Caco-2 (cell line): ENCODE measurements around the gene SLC6A8. TPM values are rescaled to one million over a fixed set of nuclear protein-coding genes. Genes with fewer than 3 reads are reported as not detected.
"Not testable (repeated sequence)": the region's sequence is repeated elsewhere in the genome, so short reads cannot be mapped to it uniquely, and the experiment has no call there.

Source experiments
- BruUV-seq: library from RNA; stranded (reverse); fragments of 400-500 nt; replicated peaks from 2 replicates; lab custom pipeline; 2021; lab: Mats Ljungman, UMichigan
- CTCF ChIA-PET: fragments of 300-600 bp; sonication (Branson Sonifier 250); formaldehyde crosslinking; loops from one replicate; lab custom pipeline; 2022; ENCODE audit warnings: antibody characterized with exemption; lab: Charles Lee
- POLR2A ChIA-PET: fragments of 300-600 bp; sonication (Branson Sonifier 250); formaldehyde crosslinking; loops from one replicate; lab custom pipeline; 2022; ENCODE audit warnings: antibody characterized with exemption; lab: Charles Lee
- DNase-seq, 2 experiments: peaks; one replicate each; pipeline versions ENCODE4 v3.0.0 to v3.0.0-alpha.2; 2020 to 2022
- H3K27me3 ChIP-seq: replicated peaks from 2 replicates; pipeline ENCODE4 v1.6.0; 2011; ENCODE audit warnings: low read length; ENCODE audit not compliant: control insufficient read depth, insufficient read depth
- H3K36me3 ChIP-seq: 2 replicates; pipeline ENCODE4 v1.5.1; 2011; ENCODE audit warnings: low read length; ENCODE audit not compliant: control insufficient read depth, insufficient read depth
- H3K4me1 ChIP-seq: fragments of 250-450 bp; sonication (Bioruptor Pico); 2 replicates; pipeline ENCODE4 v1.5.1; 2020; ENCODE audit warnings: mild to moderate bottlenecking
- H3K4me3 ChIP-seq: 2 replicates; pipeline ENCODE4 v1.5.1; 2011; ENCODE audit warnings: low read depth, mild to moderate bottlenecking, control low read depth, low read length
- H3K9me3 ChIP-seq: fragments of 250-450 bp; sonication (Bioruptor Pico); 2 replicates; pipeline ENCODE4 v1.5.1; 2020; ENCODE audit warnings: mild to moderate bottlenecking, moderate library complexity
- H3K27ac Mint-ChIP-seq: one replicate; pipeline ENCODE4 v1.8.0; 2022; ENCODE audit warnings: mixed read lengths; ENCODE audit not compliant: unreplicated experiment
- H3K27me3 Mint-ChIP-seq: one replicate; pipeline ENCODE4 v1.8.0; 2022; ENCODE audit warnings: mixed read lengths; ENCODE audit not compliant: insufficient read depth, unreplicated experiment
- H3K36me3 Mint-ChIP-seq: one replicate; pipeline ENCODE4 v1.8.0; 2022; ENCODE audit warnings: mild to moderate bottlenecking, mixed read lengths; ENCODE audit not compliant: insufficient read depth, unreplicated experiment
- H3K4me1 Mint-ChIP-seq: one replicate; pipeline ENCODE4 v1.8.0; 2022; ENCODE audit warnings: low read depth, mixed read lengths; ENCODE audit not compliant: unreplicated experiment
- H3K4me3 Mint-ChIP-seq: one replicate; pipeline ENCODE4 v1.8.0; 2022; ENCODE audit warnings: mild to moderate bottlenecking, moderate library complexity, mixed read lengths; ENCODE audit not compliant: unreplicated experiment
- H3K9me3 Mint-ChIP-seq: one replicate; pipeline ENCODE4 v1.8.0; 2022; ENCODE audit warnings: mixed read lengths; ENCODE audit not compliant: unreplicated experiment
- intact Hi-C: fragments of 100-400 bp; cut with micrococcal nuclease; formaldehyde crosslinking; loops from one replicate; pipeline ENCODE4 v1.10.0; 2022; ENCODE audit not compliant: unreplicated experiment
- total RNA-seq: library from RNA; stranded (reverse); gene quantifications from 2 replicates; pipeline ENCODE4 v1.2.3, GENCODE V29; 2022
- TF ChIP-seq, protein P1 (sequence below), 2 experiments: fragments of 200-600 bp in 1 of 2; IDR thresholded peaks; 1 replicate in 1 of 2; 2 replicates in 1 of 2; pipeline versions ENCODE4 v1.5.1 to v1.8.0; 2011 to 2022; ENCODE audit warnings: antibody characterized with exemption in 1 of 2, control low read depth in 1 of 2, inconsistent platforms in 1 of 2, low read depth in 1 of 2, low read length in 1 of 2, mild to moderate bottlenecking in 1 of 2, moderate library complexity in 1 of 2; ENCODE audit not compliant: insufficient read depth in 1 of 2, severe bottlenecking in 1 of 2, unreplicated experiment in 1 of 2

Gene SLC6A8
- total RNA-seq, 1 experiment from 2014 or later: 8.8 TPM

DNA sequence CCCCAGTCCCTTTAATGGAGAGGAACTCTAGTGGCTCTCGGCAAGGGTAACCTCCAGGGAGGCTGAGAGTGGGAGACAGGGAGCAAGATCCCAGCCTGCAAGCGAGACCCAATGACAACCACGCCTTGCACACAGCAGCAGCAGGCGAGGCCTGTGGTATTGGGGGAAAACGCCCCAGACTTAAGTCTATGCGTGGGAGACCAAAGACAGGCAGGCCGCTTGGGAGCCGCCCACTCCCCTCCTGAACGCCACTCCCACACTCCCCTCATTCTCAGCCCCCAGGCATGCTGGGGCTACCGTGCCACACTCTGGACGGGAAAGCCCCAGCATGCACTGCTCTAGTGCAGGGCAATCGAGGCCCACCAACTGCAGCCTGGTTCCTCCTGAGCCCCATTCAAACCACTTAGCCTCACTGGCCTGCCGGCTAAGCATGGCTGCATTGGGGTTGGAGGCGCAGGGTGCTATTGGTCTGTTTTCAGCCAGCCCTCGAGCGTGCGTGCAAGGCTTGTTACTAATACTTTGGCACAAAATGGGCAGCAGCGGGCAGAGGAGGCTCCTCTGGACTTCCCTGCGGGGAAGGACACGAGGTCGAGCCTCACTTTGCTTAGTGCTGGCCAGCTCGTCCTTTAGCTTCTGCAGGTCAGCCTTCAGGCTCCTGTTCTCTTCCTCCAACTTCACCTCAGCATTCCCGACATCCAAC lies 14.8 kb downstream of the SLC6A8 start:
- no peak overlapping the region for H3K4me3 Mint-ChIP-seq
- no peaks in the 10 kb centered on the region for H3K9me3 Mint-ChIP-seq
- no peak overlapping the region for H3K27ac Mint-ChIP-seq
- Histone ChIP-seq H3K27me3 (no peaks in the 10 kb centered on the region), H3K4me1 (no peaks in the 10 kb centered on the region), H3K4me3 (no peak overlapping the region), H3K9me3 (no peaks in the 10 kb centered on the region), H3K36me3 (no peaks in the 10 kb centered on the region)
- POLR2A ChIA-PET: no interaction called here
- H3K27me3 Mint-ChIP-seq: no peaks in the 10 kb centered on the region
- BruUV-seq: no TSS peak
- CTCF ChIA-PET: no interaction called here
- H3K4me1 Mint-ChIP-seq: no peaks in the 10 kb centered on the region
- H3K36me3 Mint-ChIP-seq: peaks cover 20% of the 10 kb centered on the region
- intact Hi-C loops: no loop called here
- TF ChIP-seq, protein P1, sequence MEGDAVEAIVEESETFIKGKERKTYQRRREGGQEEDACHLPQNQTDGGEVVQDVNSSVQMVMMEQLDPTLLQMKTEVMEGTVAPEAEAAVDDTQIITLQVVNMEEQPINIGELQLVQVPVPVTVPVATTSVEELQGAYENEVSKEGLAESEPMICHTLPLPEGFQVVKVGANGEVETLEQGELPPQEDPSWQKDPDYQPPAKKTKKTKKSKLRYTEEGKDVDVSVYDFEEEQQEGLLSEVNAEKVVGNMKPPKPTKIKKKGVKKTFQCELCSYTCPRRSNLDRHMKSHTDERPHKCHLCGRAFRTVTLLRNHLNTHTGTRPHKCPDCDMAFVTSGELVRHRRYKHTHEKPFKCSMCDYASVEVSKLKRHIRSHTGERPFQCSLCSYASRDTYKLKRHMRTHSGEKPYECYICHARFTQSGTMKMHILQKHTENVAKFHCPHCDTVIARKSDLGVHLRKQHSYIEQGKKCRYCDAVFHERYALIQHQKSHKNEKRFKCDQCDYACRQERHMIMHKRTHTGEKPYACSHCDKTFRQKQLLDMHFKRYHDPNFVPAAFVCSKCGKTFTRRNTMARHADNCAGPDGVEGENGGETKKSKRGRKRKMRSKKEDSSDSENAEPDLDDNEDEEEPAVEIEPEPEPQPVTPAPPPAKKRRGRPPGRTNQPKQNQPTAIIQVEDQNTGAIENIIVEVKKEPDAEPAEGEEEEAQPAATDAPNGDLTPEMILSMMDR (IDR thresholded peaks at IDR 0.05; ENCODE audit: insufficient read depth in 1 of 2, low read depth in 1 of 2, low read length in 1 of 2, severe bottlenecking in 1 of 2, unreplicated experiment in 1 of 2): no peak
- DNase-seq: no peak

DNA sequence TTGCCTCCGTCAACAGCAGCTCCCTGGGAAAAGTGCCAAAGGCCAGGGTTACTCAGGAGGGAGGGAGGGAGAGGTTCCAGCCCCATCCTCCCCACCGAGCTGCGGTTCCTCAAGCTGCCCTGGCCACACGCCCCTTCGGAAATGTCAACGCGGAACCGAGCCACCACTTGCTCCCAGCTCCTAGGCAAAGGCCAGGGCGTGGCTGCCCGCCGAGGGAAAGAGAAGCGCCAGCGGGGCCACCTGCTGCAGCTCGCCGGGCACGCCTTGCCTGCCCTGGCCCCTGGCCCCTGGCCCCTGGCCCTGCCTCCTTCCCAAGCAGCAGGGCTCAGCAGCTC lies 15.3 kb downstream of the SLC6A8 start:
- Histone ChIP-seq H3K9me3 (no peaks in the 10 kb centered on the region), H3K4me1 (no peaks in the 10 kb centered on the region), H3K36me3 (no peaks in the 10 kb centered on the region), H3K4me3 (no peak overlapping the region), H3K27me3 (no peaks in the 10 kb centered on the region)
- H3K4me1 Mint-ChIP-seq: no peaks in the 10 kb centered on the region
- H3K4me3 Mint-ChIP-seq: no peak overlapping the region
- CTCF ChIA-PET: no interaction called here
- H3K9me3 Mint-ChIP-seq: no peaks in the 10 kb centered on the region
- no peaks in the 10 kb centered on the region for H3K27me3 Mint-ChIP-seq
- H3K36me3 Mint-ChIP-seq: peaks cover 21% of the 10 kb centered on the region
- intact Hi-C loops: no loop called here
- POLR2A ChIA-PET: no interaction called here
- TF ChIP-seq, protein P1 (IDR thresholded peaks at IDR 0.05; ENCODE audit: insufficient read depth in 1 of 2, low read depth in 1 of 2, low read length in 1 of 2, severe bottlenecking in 1 of 2, unreplicated experiment in 1 of 2): no peak
- DNase-seq: no peak
- no TSS peak for BruUV-seq
- H3K27ac Mint-ChIP-seq: no peak overlapping the region

DNA sequence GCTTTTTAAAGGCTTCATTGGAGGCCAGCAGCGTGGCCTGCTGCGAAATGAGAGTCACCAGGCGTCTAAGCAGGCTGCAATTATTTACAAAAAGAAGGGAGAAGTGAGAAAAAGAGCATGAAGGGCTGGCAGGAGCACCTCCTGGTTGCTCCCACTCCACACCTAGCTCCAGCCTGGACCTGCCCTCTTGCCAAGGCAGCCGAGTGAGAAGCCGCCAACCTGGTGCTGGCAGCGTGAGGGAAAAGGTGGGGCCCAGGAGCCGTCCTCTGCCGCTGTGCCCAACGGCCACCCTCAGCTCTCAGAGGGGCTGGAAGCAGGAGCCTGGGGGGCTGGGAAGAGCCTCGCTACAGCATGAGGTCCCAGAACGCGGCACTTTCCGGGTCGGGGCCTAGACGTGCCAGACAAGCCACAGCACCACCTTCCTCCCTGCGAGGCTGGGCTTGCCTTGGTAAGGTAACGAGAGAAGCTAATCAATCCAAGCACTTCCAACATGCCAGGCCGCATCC lies 16.3 kb downstream of the SLC6A8 start:
- Histone ChIP-seq H3K4me1 (no peaks in the 10 kb centered on the region), H3K4me3 (no peak overlapping the region), H3K36me3 (no peaks in the 10 kb centered on the region), H3K9me3 (no peaks in the 10 kb centered on the region), H3K27me3 (no peaks in the 10 kb centered on the region)
- DNase-seq: no peak
- TF ChIP-seq, protein P1 (IDR thresholded peaks at IDR 0.05; ENCODE audit: insufficient read depth in 1 of 2, low read depth in 1 of 2, low read length in 1 of 2, severe bottlenecking in 1 of 2, unreplicated experiment in 1 of 2): no peak
- no peaks in the 10 kb centered on the region for H3K27me3 Mint-ChIP-seq
- H3K36me3 Mint-ChIP-seq: peaks cover 30% of the 10 kb centered on the region
- no peak overlapping the region for H3K27ac Mint-ChIP-seq
- no TSS peak for BruUV-seq
- intact Hi-C loops: no loop called here
- H3K9me3 Mint-ChIP-seq: no peaks in the 10 kb centered on the region
- H3K4me3 Mint-ChIP-seq: no peak overlapping the region
- no peaks in the 10 kb centered on the region for H3K4me1 Mint-ChIP-seq
- POLR2A ChIA-PET: no interaction called here
- CTCF ChIA-PET: no interaction called here

DNA sequence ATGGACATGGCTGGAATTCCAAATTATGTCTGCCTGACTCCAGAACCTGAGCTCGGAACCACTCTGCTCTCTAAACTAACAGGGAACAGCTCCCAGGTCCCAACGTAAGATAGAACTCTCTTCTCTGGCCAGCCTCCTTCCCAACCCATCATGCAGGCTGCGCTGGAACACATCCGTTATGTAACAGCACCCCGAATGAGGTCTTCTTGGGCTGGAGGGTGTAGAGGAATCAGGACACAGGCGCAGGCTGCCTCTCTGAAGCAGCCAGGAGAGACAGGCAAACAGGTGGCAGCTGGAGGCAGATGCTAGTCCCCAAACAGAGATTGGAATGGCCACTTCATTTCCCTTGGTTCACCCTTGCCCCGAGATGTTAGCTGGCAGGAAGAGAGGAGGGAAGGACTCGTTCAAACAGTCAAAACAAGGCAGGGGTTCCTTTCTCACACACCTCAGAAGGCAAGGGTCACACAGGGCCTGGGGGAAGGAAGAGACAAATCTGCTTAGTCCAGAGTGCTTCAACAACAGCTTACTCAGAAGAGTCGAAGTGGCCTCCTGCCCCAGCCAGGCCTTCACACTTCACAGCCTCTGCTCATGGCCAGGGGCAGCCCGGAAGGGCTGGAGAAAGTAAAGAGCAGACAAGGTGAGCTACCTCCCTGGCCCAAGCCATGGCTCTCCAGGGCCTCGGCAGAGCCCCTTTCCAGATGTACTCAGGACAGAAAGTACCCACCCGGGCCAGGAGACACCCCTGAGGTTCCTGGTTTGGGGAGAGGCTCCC lies 17.1 kb downstream of the SLC6A8 start:
- H3K36me3 ChIP-seq, H3K9me3 Mint-ChIP-seq, H3K27ac Mint-ChIP-seq, H3K4me3 Mint-ChIP-seq, H3K27me3 ChIP-seq, BruUV-seq, POLR2A ChIA-PET, H3K9me3 ChIP-seq, H3K27me3 Mint-ChIP-seq, H3K4me1 Mint-ChIP-seq, H3K4me1 ChIP-seq, intact Hi-C loops, H3K4me3 ChIP-seq, DNase-seq: not testable (repeated sequence)
- CTCF ChIA-PET: interaction anchor here (0.7 kb wide), 1 partner anchor 101 kb away, joined by 3 read pairs; no protein-coding TSS in a partner anchor
- H3K36me3 Mint-ChIP-seq: peaks cover 32% of the 10 kb centered on the region
